ENCODE results near the gene PPM1M.

- TF ChIP-seq CTCF (conservative IDR thresholded peaks at IDR 0.05) (no peak), EZH2 (IDR thresholded peaks at IDR 0.05; ENCODE audit: low read depth) (no peak)
Measured at GRCh38 chr3:52294320-52295150, 49.0 kb downstream of the PPM1M start.
